AG08395 (cell line): ENCODE data around the gene MEOX2.

ENCODE experiments used
- DNase-seq: peaks from one replicate; pipeline ENCODE4 v3.0.0; 2012; ENCODE audit warnings: mixed read lengths, low spot score

The MEOX2 gene

GRCh38 chr7:15686295-15686956 is at the start of gene MEOX2:
TSS of gene MEOX2 (minus strand) at chr7:15686683. CDS start at chr7:15686402, 281 bp downstream.
- peak; percentile 41 for DNase-seq

- DNase-seq = no peak
These were observed 43.3 kb upstream of the MEOX2 start for GRCh38 chr7:15729746-15730145.

GRCh38 chr7:15725051-15725450 is 38.6 kb upstream of the MEOX2 start:
- DNase-seq = no peak

GRCh38 chr7:15723841-15724240 is 37.4 kb upstream of the MEOX2 start:
- no peak for DNase-seq

- DNase-seq = peak; percentile 38
These were observed 34.5 kb upstream of the MEOX2 start for GRCh38 chr7:15720849-15721471.

GRCh38 chr7:15719311-15719710 is 32.8 kb upstream of the MEOX2 start:
- no peak for DNase-seq

- DNase-seq = no peak
These were observed 29.0 kb upstream of the MEOX2 start for GRCh38 chr7:15715435-15715834.

- DNase-seq = peak; percentile 3
These were observed 23.5 kb upstream of the MEOX2 start for GRCh38 chr7:15709978-15710377.

- DNase-seq = no peak
These were observed 21.1 kb upstream of the MEOX2 start for GRCh38 chr7:15707570-15707969.

- DNase-seq = no peak
These were observed 17.2 kb upstream of the MEOX2 start for GRCh38 chr7:15703732-15704131.

GRCh38 chr7:15692501-15693020 is 6.1 kb upstream of the MEOX2 start:
- DNase-seq = no peak

GRCh38 chr7:15688911-15689310 is 2.4 kb upstream of the MEOX2 start:
- DNase-seq = no peak

- no peak for DNase-seq
These were observed 1.8 kb upstream of the MEOX2 start for GRCh38 chr7:15688279-15688626.

GRCh38 chr7:15687546-15688278 is 1.2 kb upstream of the MEOX2 start:
- DNase-seq = peak; percentile 2

- DNase-seq = peak; percentile 2
These were observed 568 bp upstream of the MEOX2 start for GRCh38 chr7:15686957-15687545.

GRCh38 chr7:15685358-15686294 is 857 bp downstream of the MEOX2 start:
- peak; percentile 40 for DNase-seq

GRCh38 chr7:15684871-15685270 is 1.6 kb downstream of the MEOX2 start:
- no peak for DNase-seq

- DNase-seq = no peak
These were observed 2.2 kb downstream of the MEOX2 start for GRCh38 chr7:15684111-15684800.

GRCh38 chr7:15682751-15683245 is 3.7 kb downstream of the MEOX2 start:
- no peak for DNase-seq

- no peak for DNase-seq
These were observed 4.4 kb downstream of the MEOX2 start for GRCh38 chr7:15682111-15682510.

GRCh38 chr7:15681631-15682030 is 4.9 kb downstream of the MEOX2 start:
- no peak for DNase-seq
